ENCODE results near the gene BRIX1. TPM values are rescaled to one million over a fixed set of nuclear protein-coding genes. Genes with fewer than 3 reads are reported as not detected.
"Not testable (repeated sequence)": the region's sequence is repeated elsewhere in the genome, so short reads cannot be mapped to it uniquely, and the experiment has no call there.

The BRIX1 gene
- total and polyA plus RNA-seq, 12 donors: 9.5 to 17.2 (median 14.9) TPM

DNA sequence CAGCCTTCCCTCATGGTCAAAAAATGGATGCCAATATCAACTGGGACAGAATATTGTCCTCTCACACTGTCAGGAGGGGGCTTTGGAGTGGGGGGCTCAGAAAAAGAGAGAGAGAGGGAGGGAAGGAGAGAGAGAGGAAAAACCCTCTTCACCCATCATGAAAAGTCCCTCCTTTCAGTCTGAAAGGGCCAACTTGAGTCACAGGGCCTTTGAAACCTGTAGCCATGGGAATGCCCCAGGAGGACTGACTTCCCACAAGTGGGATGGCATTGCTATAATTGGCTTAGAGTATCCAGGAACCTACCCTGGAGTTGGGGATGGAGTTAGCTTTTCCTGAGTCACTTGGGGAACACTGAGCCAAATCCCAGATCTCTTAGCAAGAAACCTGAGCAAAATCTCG is 55.0 kb downstream of the BRIX1 start:
- intact Hi-C loops (cut with DNase I): no loop called here
- Histone ChIP-seq H3K4me1 (no peaks in the 10 kb centered on the region), H3K27ac (no peak overlapping the region), H3K9me3 (peaks cover 0 to 8% (median 0%) of the 10 kb centered on the region in 11 donors), H3K4me3 (no peak overlapping the region), H3K36me3 (no peaks in the 10 kb centered on the region), H3K27me3 (no peaks in the 10 kb centered on the region)
- 58 to 72% methylated on average over 1 of the region's 1 CpG for WGBS, 2 donors
- TF ChIP-seq, protein P1, sequence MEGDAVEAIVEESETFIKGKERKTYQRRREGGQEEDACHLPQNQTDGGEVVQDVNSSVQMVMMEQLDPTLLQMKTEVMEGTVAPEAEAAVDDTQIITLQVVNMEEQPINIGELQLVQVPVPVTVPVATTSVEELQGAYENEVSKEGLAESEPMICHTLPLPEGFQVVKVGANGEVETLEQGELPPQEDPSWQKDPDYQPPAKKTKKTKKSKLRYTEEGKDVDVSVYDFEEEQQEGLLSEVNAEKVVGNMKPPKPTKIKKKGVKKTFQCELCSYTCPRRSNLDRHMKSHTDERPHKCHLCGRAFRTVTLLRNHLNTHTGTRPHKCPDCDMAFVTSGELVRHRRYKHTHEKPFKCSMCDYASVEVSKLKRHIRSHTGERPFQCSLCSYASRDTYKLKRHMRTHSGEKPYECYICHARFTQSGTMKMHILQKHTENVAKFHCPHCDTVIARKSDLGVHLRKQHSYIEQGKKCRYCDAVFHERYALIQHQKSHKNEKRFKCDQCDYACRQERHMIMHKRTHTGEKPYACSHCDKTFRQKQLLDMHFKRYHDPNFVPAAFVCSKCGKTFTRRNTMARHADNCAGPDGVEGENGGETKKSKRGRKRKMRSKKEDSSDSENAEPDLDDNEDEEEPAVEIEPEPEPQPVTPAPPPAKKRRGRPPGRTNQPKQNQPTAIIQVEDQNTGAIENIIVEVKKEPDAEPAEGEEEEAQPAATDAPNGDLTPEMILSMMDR (IDR thresholded peaks at IDR 0.05): no peak
- ATAC-seq (no peak), DNase-seq (no peak)

DNA sequence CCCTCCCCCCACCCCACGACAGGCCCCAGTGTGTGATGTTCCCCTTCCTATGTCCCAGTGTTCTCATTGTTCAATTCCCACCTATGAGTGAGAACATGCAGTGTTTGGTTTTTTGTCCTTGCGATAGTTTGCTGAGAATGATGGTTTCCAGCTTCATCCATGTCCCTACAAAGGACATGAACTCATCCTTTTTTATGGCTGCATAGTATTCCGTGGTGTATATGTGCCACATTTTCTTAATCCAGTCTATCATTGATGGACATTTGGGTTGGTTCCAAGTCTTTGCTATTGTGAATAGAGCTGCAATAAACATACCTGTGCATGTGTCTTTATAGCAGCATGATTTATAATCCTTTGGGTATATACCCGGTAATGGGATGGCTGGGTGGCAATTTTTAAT is 56.1 kb downstream of the BRIX1 start:
- H3K27me3 ChIP-seq; H3K9me3 ChIP-seq; H3K27ac ChIP-seq; ATAC-seq; H3K4me1 ChIP-seq; DNase-seq; H3K4me3 ChIP-seq; H3K36me3 ChIP-seq; intact Hi-C loops (cut with DNase I): not testable (repeated sequence)
- 88 to 92% methylated on average over 2 to 3 of the region's 4 CpGs for WGBS, 2 donors

Other genes starting within 250 kb of the BRIX1 start
- under 1 TPM in 1 of 10 donors, not detected in 9; 0.66 TPM for gene TTC23L, start 76.5 kb upstream of the BRIX1 start, total RNA-seq
- gene TTC23L, start 76.5 kb upstream of the BRIX1 start, polyA plus RNA-seq: under 1 TPM in 1 of 2 donors, not detected in 1; 0.12 TPM
- 10 to 100 TPM; 18.9 to 27.5 (median 23.9) TPM for gene RAD1, start 207 bp upstream of the BRIX1 start, total RNA-seq
- gene RAD1, start 207 bp upstream of the BRIX1 start, polyA plus RNA-seq: 10 to 100 TPM; 13.3 to 13.5 TPM
- 10 to 100 TPM; 38.4 to 58.9 (median 50.3) TPM for gene DNAJC21, start 13.8 kb downstream of the BRIX1 start, total RNA-seq
- 10 to 100 TPM; 30.4 to 30.5 TPM for gene DNAJC21, start 13.8 kb downstream of the BRIX1 start, polyA plus RNA-seq
- gene AGXT2, start 132.2 kb downstream of the BRIX1 start, total RNA-seq: not detected
- not detected for gene AGXT2, start 132.2 kb downstream of the BRIX1 start, polyA plus RNA-seq